Thyroid gland (tissue), 4 donors: ENCODE measurements around the gene JMJD1C.

Experiments used
- POLR2A ChIP-seq, 2 donors: fragments of 450-650 bp; IDR thresholded peaks; one replicate each; pipeline ENCODE4 v1.6.1; 2017; ENCODE audit warnings: antibody characterized with exemption in 2 of 2, mild to moderate bottlenecking in 2 of 2, moderate library complexity in 1 of 2
- TF ChIP-seq, protein P1 (sequence below), 6 experiments: fragments of 200-600 bp in 3 of 6; fragments of 450-650 bp in 3 of 6; sonication (generic) in 3 of 6; IDR thresholded peaks; one replicate each; pipeline ENCODE4 v1.5.1; 2016 to 2019; ENCODE audit warnings: antibody characterized with exemption in 6 of 6, mild to moderate bottlenecking in 2 of 6, inconsistent platforms in 1 of 6, moderate library complexity in 1 of 6

DNA sequence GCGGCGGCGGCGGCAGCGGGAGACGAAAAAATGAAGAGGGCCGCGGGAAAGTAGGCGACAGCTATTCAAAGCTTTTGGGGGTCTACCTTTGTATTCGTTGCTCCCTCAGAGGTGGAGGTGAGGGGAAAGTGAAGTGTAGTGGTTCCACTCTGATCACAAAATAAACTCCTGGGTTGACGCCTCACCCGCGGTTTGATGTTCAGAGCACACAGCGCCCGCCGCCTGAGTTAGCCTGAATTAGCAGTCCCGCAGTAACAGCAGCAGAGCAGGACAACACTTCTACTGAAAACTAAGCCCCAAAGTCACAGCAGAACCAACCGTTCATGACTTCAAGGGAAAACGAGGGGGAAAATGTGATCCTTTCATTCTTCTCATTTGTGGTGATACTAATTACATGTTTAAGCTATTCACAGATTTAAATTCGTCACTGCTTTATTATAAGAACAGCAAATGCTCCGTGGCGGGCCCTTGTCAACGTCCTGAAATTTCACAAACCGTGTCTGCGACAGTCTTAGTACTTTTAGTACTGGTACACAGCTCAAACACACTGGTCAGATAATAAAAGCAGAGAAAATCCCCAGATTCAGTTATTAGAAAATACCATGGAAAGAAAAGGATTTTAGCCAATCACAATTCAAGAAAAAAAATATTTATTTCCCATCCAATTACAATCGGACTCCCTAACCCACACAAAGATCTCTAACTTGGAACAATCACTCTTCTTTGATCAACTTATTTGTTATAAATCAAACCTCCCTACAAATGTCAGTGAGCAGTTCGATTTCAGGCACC, 563 bp upstream of the JMJD1C start:
- TF ChIP-seq POLR2A (IDR thresholded peaks at IDR 0.05), result peak in 1 of 2 donors; percentile 6
- TF ChIP-seq, protein P1, sequence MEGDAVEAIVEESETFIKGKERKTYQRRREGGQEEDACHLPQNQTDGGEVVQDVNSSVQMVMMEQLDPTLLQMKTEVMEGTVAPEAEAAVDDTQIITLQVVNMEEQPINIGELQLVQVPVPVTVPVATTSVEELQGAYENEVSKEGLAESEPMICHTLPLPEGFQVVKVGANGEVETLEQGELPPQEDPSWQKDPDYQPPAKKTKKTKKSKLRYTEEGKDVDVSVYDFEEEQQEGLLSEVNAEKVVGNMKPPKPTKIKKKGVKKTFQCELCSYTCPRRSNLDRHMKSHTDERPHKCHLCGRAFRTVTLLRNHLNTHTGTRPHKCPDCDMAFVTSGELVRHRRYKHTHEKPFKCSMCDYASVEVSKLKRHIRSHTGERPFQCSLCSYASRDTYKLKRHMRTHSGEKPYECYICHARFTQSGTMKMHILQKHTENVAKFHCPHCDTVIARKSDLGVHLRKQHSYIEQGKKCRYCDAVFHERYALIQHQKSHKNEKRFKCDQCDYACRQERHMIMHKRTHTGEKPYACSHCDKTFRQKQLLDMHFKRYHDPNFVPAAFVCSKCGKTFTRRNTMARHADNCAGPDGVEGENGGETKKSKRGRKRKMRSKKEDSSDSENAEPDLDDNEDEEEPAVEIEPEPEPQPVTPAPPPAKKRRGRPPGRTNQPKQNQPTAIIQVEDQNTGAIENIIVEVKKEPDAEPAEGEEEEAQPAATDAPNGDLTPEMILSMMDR (IDR thresholded peaks at IDR 0.05), result no peak
